CD1c-positive myeloid dendritic cell (primary cell): ENCODE results near the gene TPSD1.
"Not testable (repeated sequence)": the region's sequence is repeated elsewhere in the genome, so short reads cannot be mapped to it uniquely, and the experiment has no call there.

Source experiments
- DNase-seq: peaks from one replicate; pipeline ENCODE4 v3.0.0-alpha.2; 2016; ENCODE audit errors: extremely low spot score

Gene TPSD1

GRCh38 chr16:1281517-1281916 lies 25.6 kb downstream of the TPSD1 start:
- DNase-seq: no peak

- peak; percentile 4 for DNase-seq
Observed at GRCh38 chr16:1282324-1282973, 26.6 kb downstream of the TPSD1 start.

DNA sequence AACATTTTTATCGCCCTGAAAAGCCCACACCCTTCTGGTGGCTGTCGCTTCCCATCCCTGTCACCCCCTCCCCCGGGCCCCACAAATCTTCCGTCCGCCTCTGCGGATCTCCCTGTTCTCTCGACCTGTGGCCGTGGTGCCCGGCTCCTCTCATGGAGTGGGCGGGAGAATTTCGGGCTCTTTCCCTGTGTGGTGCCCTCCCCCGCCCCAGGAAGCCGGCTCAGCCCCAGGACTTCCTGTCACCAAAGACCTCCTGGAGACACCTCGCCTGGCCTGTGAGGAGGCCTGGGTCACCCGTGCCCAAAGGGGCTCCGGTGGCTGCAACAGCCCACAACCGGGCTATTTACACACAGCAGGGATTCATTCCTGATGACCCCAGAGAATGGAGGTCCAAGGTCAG lies 27.4 kb downstream of the TPSD1 start:
- no peak for DNase-seq

GRCh38 chr16:1283996-1284616 lies 28.2 kb downstream of the TPSD1 start:
- no peak for DNase-seq

- no peak for DNase-seq
Observed at GRCh38 chr16:1285669-1286512, 30.0 kb downstream of the TPSD1 start.

- DNase-seq: no peak
Observed at GRCh38 chr16:1286513-1287094, 30.7 kb downstream of the TPSD1 start.

DNA sequence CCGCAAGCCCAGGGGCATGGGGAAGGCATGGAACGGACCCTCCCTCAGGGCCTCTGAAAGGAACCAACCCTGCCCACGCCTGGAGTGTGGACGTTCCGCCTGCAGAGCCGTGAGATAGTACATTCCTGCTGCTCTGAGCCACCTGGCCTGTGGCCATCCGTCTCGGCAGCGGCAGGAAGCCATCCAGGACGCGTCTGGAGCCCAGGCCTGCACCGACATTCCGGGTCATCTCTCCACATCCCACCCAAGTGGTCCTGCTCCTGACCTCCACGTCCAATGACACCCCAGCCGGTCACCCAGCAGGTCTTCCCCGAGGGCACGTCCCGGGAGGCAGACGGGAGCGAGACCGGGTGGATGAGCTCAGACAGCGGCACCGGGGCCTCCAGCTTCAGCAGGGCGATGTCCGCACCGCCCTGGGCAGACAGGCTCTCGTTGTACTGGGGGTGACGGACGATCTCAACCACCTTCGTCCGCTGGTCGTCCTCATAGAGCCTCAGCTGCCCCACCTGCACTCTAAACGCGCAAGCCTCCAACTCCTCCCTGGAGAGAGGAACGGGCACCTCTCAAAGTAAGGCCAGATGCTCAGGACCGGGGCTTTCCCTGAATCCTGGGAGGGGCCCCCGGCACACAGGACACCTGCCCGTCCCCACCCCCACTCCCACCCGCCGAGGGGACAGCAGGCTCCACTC lies 32.3 kb downstream of the TPSD1 start:
- DNase-seq: no peak

GRCh38 chr16:1288813-1289476 lies 33.1 kb downstream of the TPSD1 start:
- no peak for DNase-seq

DNA sequence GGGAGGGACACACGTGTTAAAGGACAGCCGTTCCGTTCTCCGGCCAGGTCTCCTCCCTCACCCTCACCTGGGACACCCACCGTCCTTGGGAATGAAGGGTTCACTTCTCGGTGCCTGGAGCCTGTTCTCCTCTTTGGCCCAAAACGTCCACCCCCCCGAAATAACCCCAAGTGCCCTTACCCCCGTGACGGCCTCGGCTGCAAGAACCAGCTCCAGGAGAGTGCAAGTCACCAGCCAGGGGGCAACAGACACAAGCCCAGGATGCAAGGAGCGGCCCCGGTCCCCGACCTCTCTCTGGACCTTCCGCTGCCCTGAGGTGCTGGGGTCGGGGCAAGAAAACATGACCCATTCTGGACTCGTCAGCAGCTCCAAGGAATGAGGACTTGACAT lies 33.6 kb downstream of the TPSD1 start:
- DNase-seq: no peak

GRCh38 chr16:1290063-1290501 lies 34.2 kb downstream of the TPSD1 start:
- no peak for DNase-seq

GRCh38 chr16:1290860-1291575 lies 35.1 kb downstream of the TPSD1 start:
- no peak for DNase-seq

DNA sequence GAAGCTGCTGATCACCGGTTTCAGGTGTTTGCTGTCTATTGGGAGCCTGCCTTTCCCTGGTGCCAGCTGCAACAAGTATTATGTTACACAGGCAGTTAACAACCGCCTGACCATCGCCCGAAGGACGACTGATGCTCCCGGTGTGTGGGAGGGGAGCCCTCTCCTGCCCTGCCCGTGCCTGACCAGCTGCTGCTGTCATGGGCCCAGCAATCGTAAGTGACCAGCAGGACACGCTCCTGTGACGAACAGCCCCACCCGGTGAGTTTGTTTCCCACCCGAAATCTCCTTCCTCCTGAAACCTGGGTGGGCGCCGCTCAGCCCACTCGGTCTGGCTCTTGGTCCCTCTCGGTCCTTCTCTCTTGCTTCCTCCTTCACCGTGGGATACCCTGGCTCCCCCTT lies 35.7 kb downstream of the TPSD1 start:
- no peak for DNase-seq

DNA sequence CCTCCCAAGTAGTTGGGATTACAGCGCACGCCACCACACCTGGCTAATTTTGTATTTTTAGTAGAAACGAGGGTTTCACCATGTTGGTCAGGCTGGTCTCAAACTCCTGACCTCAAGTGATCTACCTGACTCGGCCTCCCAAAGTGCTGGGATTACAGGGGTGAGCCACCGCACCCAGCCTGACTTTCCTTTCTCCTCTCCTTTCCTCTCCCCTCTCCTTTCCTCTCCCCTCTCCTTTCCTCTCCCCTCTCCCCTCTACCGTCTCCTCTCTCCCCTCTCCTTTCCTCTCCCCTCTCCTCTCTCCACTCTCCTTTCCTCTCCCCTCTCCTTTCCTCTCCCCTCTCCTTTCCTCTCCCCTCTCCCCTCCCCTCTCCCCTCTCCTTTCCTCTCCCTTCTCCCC lies 36.3 kb downstream of the TPSD1 start:
- DNase-seq: not testable (repeated sequence)

DNA sequence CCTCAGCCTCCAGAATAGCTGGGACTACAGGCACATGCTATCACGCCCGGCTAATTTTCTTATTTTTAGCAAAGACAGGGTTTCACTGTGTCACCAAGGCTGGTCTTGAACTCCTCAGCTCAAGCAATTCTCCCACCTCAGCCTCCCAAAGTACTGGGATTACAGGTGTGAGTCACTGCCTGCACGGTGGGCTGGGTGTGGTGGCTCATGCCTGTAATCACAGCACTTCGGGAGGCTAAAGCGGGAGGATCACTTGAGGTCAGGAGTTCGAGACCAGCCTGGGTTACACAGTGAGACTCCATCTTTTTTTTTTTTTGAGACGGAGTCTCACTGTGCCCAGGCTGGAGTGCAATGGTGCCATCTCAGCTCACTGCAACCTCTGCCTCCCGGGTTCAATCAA lies 36.9 kb downstream of the TPSD1 start:
- DNase-seq: not testable (repeated sequence)

DNA sequence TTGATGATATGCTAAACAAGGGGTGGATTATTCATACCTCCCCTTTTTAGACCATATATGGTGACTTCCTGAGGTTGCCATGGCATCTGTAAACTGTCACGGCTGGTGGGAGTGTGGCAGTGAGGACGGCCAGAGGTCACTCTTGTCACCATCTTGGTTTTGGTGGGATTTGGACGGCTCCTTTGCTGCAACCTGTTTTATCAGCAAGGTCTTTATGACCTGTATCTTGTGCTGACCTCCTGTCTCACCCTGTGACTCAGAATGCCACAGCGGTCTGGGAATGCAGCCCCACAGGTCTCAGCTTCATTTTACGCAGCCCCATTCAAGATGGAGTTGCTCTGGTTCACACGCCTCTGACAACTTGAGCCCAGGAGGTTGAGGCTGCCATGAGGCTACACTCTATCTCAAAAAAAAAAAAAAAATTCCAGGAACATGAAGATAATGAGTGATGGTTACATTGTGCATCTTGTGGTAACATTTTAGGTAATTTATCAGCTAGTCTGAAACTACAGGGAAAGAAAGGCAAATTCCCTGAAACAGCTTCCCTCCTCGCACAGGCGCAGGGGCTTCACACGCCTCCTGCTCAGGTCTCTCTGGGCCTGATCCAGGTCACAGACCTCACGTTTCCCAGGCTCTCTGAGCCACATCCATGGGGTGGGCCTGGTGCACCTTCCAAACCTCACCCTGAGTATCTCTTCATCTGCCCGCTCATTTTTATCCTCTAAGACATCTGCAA lies 38.2 kb downstream of the TPSD1 start:
- no peak for DNase-seq

DNA sequence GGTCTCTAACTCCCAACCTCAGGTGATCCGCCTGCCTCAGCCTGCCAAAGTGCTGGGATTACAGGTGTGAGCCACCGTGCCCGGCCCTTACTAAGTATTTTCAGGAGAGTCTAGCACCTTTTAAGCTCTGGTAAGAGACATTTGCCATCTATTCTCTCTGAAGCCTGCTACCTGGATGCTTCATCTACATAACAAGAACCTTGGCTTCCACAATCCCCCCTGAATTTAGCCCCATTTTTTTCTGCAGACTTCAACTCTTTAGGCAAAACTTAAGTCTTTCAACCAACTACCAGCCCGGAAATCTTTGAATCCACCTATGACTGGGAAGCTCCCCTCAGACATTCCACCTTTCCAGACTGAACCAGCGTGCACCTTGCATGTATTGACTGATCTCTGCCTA lies 39.6 kb downstream of the TPSD1 start:
- no peak for DNase-seq

DNA sequence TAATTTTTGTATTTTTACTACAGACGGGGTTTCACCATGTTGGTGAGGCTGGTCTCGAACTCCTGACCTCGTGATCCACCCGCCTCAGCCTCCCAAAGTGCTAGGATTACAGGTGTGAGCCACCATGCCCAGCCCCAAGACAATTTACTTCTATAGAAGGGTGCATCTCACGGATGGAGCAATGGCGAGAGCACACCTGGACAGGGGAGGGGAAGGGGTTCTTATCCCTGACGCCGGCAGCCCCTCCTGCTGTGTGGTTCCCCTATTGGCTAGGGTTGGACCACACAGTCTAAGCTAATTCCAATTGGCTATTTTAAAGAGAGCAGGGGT lies 40.8 kb downstream of the TPSD1 start:
- DNase-seq: not testable (repeated sequence)

- no peak for DNase-seq
Observed at GRCh38 chr16:1297018-1297696, 41.3 kb downstream of the TPSD1 start.

DNA sequence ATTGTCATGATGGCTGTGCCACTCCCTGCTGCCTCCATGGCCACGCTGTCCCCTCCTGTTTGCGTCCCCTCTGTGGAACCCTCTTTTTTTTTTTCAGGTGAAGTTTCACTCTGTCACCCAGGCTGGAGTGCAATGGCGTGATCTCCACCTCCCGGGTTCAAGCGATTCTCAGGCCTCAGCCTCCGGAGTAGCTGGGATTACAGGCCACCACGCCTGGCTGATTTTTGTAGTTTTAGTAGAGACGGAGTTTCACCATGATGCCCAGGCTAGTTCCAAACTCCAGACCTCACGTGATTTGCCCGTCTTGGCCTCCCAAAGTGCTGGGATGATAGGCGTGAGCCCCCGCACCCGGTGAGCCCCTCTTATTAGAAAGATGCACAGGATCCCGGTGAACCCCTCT lies 42.5 kb downstream of the TPSD1 start:
- no peak for DNase-seq
